Spleen (tissue), 11 donors: ENCODE results near the gene ZSWIM8. TPM values are rescaled to one million over a fixed set of nuclear protein-coding genes. Genes with fewer than 3 reads are reported as not detected.

Experiments
- DNase-seq: peaks from one replicate; pipeline ENCODE4 v3.0.0-alpha.2; 2020
- H3K27ac ChIP-seq, 8 donors: fragments of 200-600 bp; sonication (generic) in 7 of 8; 1 replicate in 4 of 8; 2 replicates in 4 of 8; pipeline versions ENCODE4 v1.5.0 to v1.8.0; 2016 to 2021; ENCODE audit warnings: inconsistent platforms in 4 of 8, mild to moderate bottlenecking in 4 of 8, moderate library complexity in 1 of 8
- H3K27me3 ChIP-seq, 7 donors: fragments of 200-600 bp; sonication (generic) in 6 of 7; replicated peaks in 1 of 7; 1 replicate in 4 of 7; 2 replicates in 3 of 7; pipeline versions ENCODE4 v1.5.0 to v1.8.0; 2016 to 2021; ENCODE audit warnings: inconsistent platforms in 3 of 7, mild to moderate bottlenecking in 1 of 7
- H3K36me3 ChIP-seq, 6 donors: fragments of 200-600 bp; sonication (generic) in 5 of 6; 1 replicate in 4 of 6; 2 replicates in 2 of 6; pipeline versions ENCODE4 v1.5.0 to v1.8.0; 2016 to 2021; ENCODE audit warnings: inconsistent platforms in 2 of 6
- H3K4me1 ChIP-seq, 6 donors: fragments of 200-600 bp; sonication (generic) in 5 of 6; 1 replicate in 3 of 6; 2 replicates in 3 of 6; pipeline versions ENCODE4 v1.5.0 to v1.8.0; 2016 to 2021; ENCODE audit warnings: inconsistent platforms in 3 of 6
- H3K4me3 ChIP-seq, 8 donors: fragments of 200-600 bp; sonication (generic) in 7 of 8; 1 replicate in 4 of 8; 2 replicates in 4 of 8; pipeline versions ENCODE4 v1.5.0 to v1.8.0; 2016 to 2021; ENCODE audit warnings: inconsistent platforms in 4 of 8, mild to moderate bottlenecking in 4 of 8, moderate library complexity in 2 of 8
- H3K9me3 ChIP-seq, 8 donors: fragments of 200-600 bp; sonication (generic) in 7 of 8; 1 replicate in 4 of 8; 2 replicates in 4 of 8; pipeline versions ENCODE4 v1.5.0 to v1.8.0; 2016 to 2021; ENCODE audit warnings: inconsistent platforms in 4 of 8
- POLR2A ChIP-seq, 3 donors: fragments of 450-650 bp; IDR thresholded peaks; one replicate each; pipeline ENCODE4 v1.5.1; 2017; ENCODE audit warnings: antibody characterized with exemption in 3 of 3, mild to moderate bottlenecking in 1 of 3
- POLR2AphosphoS5 ChIP-seq, 3 donors: sonication (generic); formaldehyde crosslinking; IDR thresholded peaks; one replicate each; pipeline ENCODE4 v1.5.1; 2017; ENCODE audit warnings: antibody characterized with exemption in 3 of 3
- WGBS, 5 donors: extraction: QIAGEN DNeasy Blood & Tissue Kit in 3 of 5; methylation state at CpG; one replicate each; pipeline versions ENCODE4 v1.1.5 to v1.1.7; 2013 to 2018; 5-methylcytosine and 5-hydroxymethylcytosine counted together
- intact Hi-C: fragments of 100-400 bp; cut with DNase I; formaldehyde crosslinking; loops from one replicate; pipeline ENCODE4 v1.15.0; 2023; ENCODE audit warnings: low total_unique reads
- polyA plus RNA-seq, 3 donors: library from polyadenylated mRNA; stranded (reverse); fragments of 200-250 nt; gene quantifications; one replicate each; pipeline ENCODE4 v1.2.1, GENCODE V29; 2013
- total RNA-seq, 7 donors: library from RNA; depleted of rRNA in 3 of 7; stranded (reverse); fragments of >200 nt in 3 of 7; fragmentation: NEBNext Ultra II Directional in 4 of 7; extraction: Animal tissue kit (Norgen Biotek cat#: 25700) in 4 of 7; gene quantifications; one replicate each; pipeline versions ENCODE4 v1.1.0 to v1.2.1, GENCODE V29; 2016 to 2021
- TF ChIP-seq, protein P1 (sequence below), 11 experiments: fragments of 200-600 bp in 7 of 11; fragments of 450-650 bp in 4 of 11; sonication (generic) in 4 of 11; IDR thresholded peaks in 8 of 11; conservative IDR thresholded peaks in 3 of 11; 1 replicate in 7 of 11; 2 replicates in 4 of 11; pipeline versions ENCODE4 v1.4.0 to v1.8.0; 2016 to 2021; ENCODE audit warnings: antibody characterized with exemption in 11 of 11, inconsistent platforms in 4 of 11, mild to moderate bottlenecking in 1 of 11
- donor health status: healthy with polysubstance abuse.
- donor health status: DM: no; HTN: no; CAD: no; lungs with moderate emphysema.
- donor health status: DM: no; HTN: no; CAD: no.
- donor health status: Bipolar disorder and iron deficiency.
- donor health status: healthy.
- donor health status: DM: no; HTN: no; CAD: no.
- donor health status: DM: yes; HTN: yes; CAD: no.

ZSWIM8 gene
- total and polyA plus RNA-seq, 10 donors, result 51.5 to 141 (median 119) TPM

GRCh38 chr10:73839276-73839966 lies 54.0 kb downstream of the ZSWIM8 start:
- H3K4me1 ChIP-seq, result peaks cover 0 to 12% (median 0%) of the 10 kb centered on the region in 6 donors
- H3K27ac ChIP-seq, result no peak overlapping the region
- H3K4me3 ChIP-seq, result no peak overlapping the region
- no peaks in the 10 kb centered on the region for H3K27me3 ChIP-seq
- WGBS, 5 donors, result 92 to 98% (median 96%) methylated on average over 15 to 40 of the region's 40 CpGs
- H3K9me3 ChIP-seq, result no peaks in the 10 kb centered on the region
- TF ChIP-seq POLR2AphosphoS5 (IDR thresholded peaks at IDR 0.05) (peak in 1 of 3 donors; percentile 5), POLR2A (IDR thresholded peaks at IDR 0.05) (no peak)
- TF ChIP-seq, protein P1, sequence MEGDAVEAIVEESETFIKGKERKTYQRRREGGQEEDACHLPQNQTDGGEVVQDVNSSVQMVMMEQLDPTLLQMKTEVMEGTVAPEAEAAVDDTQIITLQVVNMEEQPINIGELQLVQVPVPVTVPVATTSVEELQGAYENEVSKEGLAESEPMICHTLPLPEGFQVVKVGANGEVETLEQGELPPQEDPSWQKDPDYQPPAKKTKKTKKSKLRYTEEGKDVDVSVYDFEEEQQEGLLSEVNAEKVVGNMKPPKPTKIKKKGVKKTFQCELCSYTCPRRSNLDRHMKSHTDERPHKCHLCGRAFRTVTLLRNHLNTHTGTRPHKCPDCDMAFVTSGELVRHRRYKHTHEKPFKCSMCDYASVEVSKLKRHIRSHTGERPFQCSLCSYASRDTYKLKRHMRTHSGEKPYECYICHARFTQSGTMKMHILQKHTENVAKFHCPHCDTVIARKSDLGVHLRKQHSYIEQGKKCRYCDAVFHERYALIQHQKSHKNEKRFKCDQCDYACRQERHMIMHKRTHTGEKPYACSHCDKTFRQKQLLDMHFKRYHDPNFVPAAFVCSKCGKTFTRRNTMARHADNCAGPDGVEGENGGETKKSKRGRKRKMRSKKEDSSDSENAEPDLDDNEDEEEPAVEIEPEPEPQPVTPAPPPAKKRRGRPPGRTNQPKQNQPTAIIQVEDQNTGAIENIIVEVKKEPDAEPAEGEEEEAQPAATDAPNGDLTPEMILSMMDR (IDR thresholded peaks at IDR 0.05 in 8 of 11, conservative IDR thresholded peaks at IDR 0.05 in 3 of 11), result no peak
- no peak for DNase-seq
- peaks cover 0 to 100% (median 79%) of the 10 kb centered on the region in 6 donors for H3K36me3 ChIP-seq
- intact Hi-C loops, result loop anchor here (10.0 kb wide), 1 partner anchor 95 kb away; no protein-coding TSS in a partner anchor

DNA sequence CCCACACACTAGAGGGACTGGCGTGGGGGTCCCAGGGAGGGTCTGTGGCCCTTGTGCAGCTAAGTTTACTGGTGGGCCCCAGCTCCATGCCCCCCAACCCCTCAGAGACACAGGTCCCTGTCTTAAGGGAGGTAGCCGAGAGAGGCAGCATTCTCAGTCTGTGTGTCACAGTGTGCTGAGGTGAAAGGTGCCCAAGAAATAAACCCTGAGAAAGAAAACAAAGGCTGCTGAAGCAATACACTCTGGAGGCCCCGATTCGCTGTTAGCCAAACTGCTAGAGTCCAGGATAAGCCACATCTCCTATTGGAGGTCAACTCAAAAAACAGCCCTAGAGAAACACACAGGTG lies 54.6 kb downstream of the ZSWIM8 start:
- 92 to 99% (median 95%) methylated on average over 2 to 4 of the region's 4 CpGs for WGBS, 5 donors
- intact Hi-C loops, result no loop called here
- Histone ChIP-seq H3K27me3 (no peaks in the 10 kb centered on the region), H3K9me3 (no peaks in the 10 kb centered on the region), H3K4me3 (no peak overlapping the region), H3K4me1 (peaks cover 0 to 12% (median 0%) of the 10 kb centered on the region in 6 donors), H3K36me3 (peaks cover 0 to 100% (median 80%) of the 10 kb centered on the region in 6 donors), H3K27ac (no peak overlapping the region)
- TF ChIP-seq, protein P1 (IDR thresholded peaks at IDR 0.05 in 8 of 11, conservative IDR thresholded peaks at IDR 0.05 in 3 of 11), result no peak
- no peak for TF ChIP-seq POLR2AphosphoS5 (IDR thresholded peaks at IDR 0.05)
- no peak for TF ChIP-seq POLR2A (IDR thresholded peaks at IDR 0.05)
- no peak for DNase-seq

DNA sequence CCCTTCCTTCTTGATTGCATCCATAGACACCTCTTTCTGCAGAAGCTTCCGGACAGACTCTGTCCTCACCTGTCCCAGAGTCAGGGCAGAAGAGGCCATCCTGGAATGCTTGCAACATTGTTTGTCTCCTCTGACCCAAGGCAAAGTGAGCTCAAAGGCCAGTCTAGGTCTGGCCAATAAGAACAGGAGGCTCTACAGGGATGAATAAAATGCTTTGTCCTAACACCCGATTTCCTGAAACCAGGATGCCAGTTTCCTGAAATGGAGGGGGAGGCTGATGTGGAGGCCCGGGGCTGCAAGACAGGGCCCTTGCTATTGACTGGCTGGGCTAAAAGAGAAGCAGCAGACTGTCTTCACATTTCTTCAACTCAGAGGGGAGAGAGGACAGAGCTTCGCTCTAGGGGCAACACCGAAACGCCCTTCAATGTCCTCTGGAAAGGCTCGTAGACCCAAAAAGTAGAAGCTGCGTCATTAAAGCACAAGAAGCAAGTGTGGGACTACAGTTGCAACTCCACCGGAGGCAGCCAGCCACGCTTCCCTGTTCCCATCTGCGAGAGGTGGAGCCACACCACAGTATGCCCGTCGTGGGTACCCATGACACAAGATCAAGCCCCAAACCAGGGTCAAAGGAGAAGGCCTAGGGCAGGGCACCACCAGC lies 55.1 kb downstream of the ZSWIM8 start:
- H3K27me3 ChIP-seq, result no peaks in the 10 kb centered on the region
- H3K4me3 ChIP-seq, result no peak overlapping the region
- peaks cover 0 to 100% (median 80%) of the 10 kb centered on the region in 6 donors for H3K36me3 ChIP-seq
- no peak overlapping the region for H3K27ac ChIP-seq
- intact Hi-C loops, result no loop called here
- 87 to 94% (median 89%) methylated on average over 13 of the region's 13 CpGs for WGBS, 5 donors
- no peaks in the 10 kb centered on the region for H3K9me3 ChIP-seq
- peaks cover 0 to 12% (median 0%) of the 10 kb centered on the region in 6 donors for H3K4me1 ChIP-seq
- DNase-seq, result no peak
- TF ChIP-seq, protein P1 (IDR thresholded peaks at IDR 0.05 in 8 of 11, conservative IDR thresholded peaks at IDR 0.05 in 3 of 11), result no peak
- TF ChIP-seq POLR2A (IDR thresholded peaks at IDR 0.05), result no peak
- no peak for TF ChIP-seq POLR2AphosphoS5 (IDR thresholded peaks at IDR 0.05)

DNA sequence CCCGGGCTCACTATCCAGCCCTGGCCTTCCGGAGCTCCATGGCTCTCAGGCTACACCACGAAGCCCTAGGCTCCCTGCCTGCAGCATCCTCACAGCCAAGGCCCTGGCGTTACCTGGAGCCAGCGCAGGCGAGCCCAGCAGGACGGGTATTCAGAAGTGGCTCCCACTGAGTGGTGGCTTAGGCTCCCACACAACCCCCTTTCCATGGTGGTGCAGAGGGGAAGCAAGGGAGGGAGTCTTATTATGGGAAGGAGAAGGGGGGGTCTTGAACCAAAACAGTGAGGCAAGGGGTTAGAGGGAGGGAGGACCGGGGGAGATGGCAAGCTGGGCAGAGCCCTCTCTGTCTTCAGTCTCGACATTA lies 55.6 kb downstream of the ZSWIM8 start:
- intact Hi-C loops, result no loop called here
- WGBS, 5 donors, result 94 to 98% (median 96%) methylated on average over 7 to 9 of the region's 9 CpGs

More for the DNA sequence above, 55.6 kb downstream of the ZSWIM8 start:
- no peaks in the 10 kb centered on the region for H3K9me3 ChIP-seq
- no peak for DNase-seq
- peaks cover 0 to 12% (median 0%) of the 10 kb centered on the region in 6 donors for H3K4me1 ChIP-seq
- peaks cover 0 to 100% (median 78%) of the 10 kb centered on the region in 6 donors for H3K36me3 ChIP-seq
- H3K27ac ChIP-seq, result no peak overlapping the region
- TF ChIP-seq POLR2A (IDR thresholded peaks at IDR 0.05) (no peak), POLR2AphosphoS5 (IDR thresholded peaks at IDR 0.05) (peak in 1 of 3 donors; percentile 34)
- TF ChIP-seq, protein P1 (IDR thresholded peaks at IDR 0.05 in 8 of 11, conservative IDR thresholded peaks at IDR 0.05 in 3 of 11), result no peak
- H3K4me3 ChIP-seq, result no peak overlapping the region
- H3K27me3 ChIP-seq, result no peaks in the 10 kb centered on the region
